Measurements from ENCODE around the gene HRG. TPM values are rescaled to one million over a fixed set of nuclear protein-coding genes. Genes with fewer than 3 reads are reported as not detected.

The HRG gene
- total RNA-seq, 1 experiment from 2014 or later: not detected

GRCh38 chr3:186640929-186641328 lies 24.9 kb upstream of the HRG start:
- BruUV-seq (replicated peaks): no TSS peak
- Histone ChIP-seq H3K27me3 (replicated peaks; ENCODE audit: insufficient read depth, low read depth, low read length, poor library complexity) (no peaks in the 10 kb centered on the region), H3K4me3 (ENCODE audit: low read depth, low read length, poor library complexity, severe bottlenecking) (no peak overlapping the region), H3K9me3 (ENCODE audit: low read depth, low read length, poor library complexity, severe bottlenecking) (no peaks in the 10 kb centered on the region), H3K36me3 (ENCODE audit: insufficient read depth, low read length, poor library complexity, severe bottlenecking) (no peaks in the 10 kb centered on the region), H3K27ac (ENCODE audit: low read depth, low read length, poor library complexity, severe bottlenecking) (no peak overlapping the region), H3K4me1 (ENCODE audit: insufficient read depth, low read length, poor library complexity, severe bottlenecking) (no peaks in the 10 kb centered on the region)
- intact Hi-C loops (cut with micrococcal nuclease; ENCODE audit: unreplicated experiment): no loop called here
- no peak for TF ChIP-seq CTCF (conservative IDR thresholded peaks at IDR 0.05; ENCODE audit: low read depth, low read length)
- DNase-seq (ENCODE audit: low spot score): no peak
- POLR2A ChIA-PET (ENCODE audit: low non-redundant PET): no interaction called here
- CTCF ChIA-PET: no interaction called here

GRCh38 chr3:186642014-186642413 lies 23.8 kb upstream of the HRG start:
- Histone ChIP-seq H3K4me3 (ENCODE audit: low read depth, low read length, poor library complexity, severe bottlenecking) (no peak overlapping the region), H3K27me3 (replicated peaks; ENCODE audit: insufficient read depth, low read depth, low read length, poor library complexity) (no peaks in the 10 kb centered on the region), H3K27ac (ENCODE audit: low read depth, low read length, poor library complexity, severe bottlenecking) (no peak overlapping the region), H3K36me3 (ENCODE audit: insufficient read depth, low read length, poor library complexity, severe bottlenecking) (no peaks in the 10 kb centered on the region), H3K9me3 (ENCODE audit: low read depth, low read length, poor library complexity, severe bottlenecking) (no peaks in the 10 kb centered on the region), H3K4me1 (ENCODE audit: insufficient read depth, low read length, poor library complexity, severe bottlenecking) (no peaks in the 10 kb centered on the region)
- ChIA-PET POLR2A (ENCODE audit: low non-redundant PET) (no interaction called here), CTCF (no interaction called here)
- TF ChIP-seq EZH2 (IDR thresholded peaks at IDR 0.05; ENCODE audit: borderline replicate concordance, low read depth, low read length, poor library complexity, severe bottlenecking): no peak
- no peak for TF ChIP-seq CTCF (conservative IDR thresholded peaks at IDR 0.05; ENCODE audit: low read depth, low read length)
- intact Hi-C loops (cut with micrococcal nuclease; ENCODE audit: unreplicated experiment): no loop called here
- BruUV-seq (replicated peaks): no TSS peak
- no peak for DNase-seq (ENCODE audit: low spot score)

GRCh38 chr3:186643493-186643892 lies 22.3 kb upstream of the HRG start:
- no peak for TF ChIP-seq EZH2 (IDR thresholded peaks at IDR 0.05; ENCODE audit: borderline replicate concordance, low read depth, low read length, poor library complexity, severe bottlenecking)
- TF ChIP-seq CTCF (conservative IDR thresholded peaks at IDR 0.05; ENCODE audit: low read depth, low read length): no peak
- no peaks in the 10 kb centered on the region for H3K4me1 ChIP-seq (ENCODE audit: insufficient read depth, low read length, poor library complexity, severe bottlenecking)
- H3K27ac ChIP-seq (ENCODE audit: low read depth, low read length, poor library complexity, severe bottlenecking): no peak overlapping the region
- DNase-seq (ENCODE audit: low spot score): no peak
- ChIA-PET CTCF (no interaction called here), POLR2A (ENCODE audit: low non-redundant PET) (interaction anchor here (0.5 kb wide), 1 partner anchor 855 kb away, joined by 15 read pairs; no protein-coding TSS in a partner anchor)
- intact Hi-C loops (cut with micrococcal nuclease; ENCODE audit: unreplicated experiment): no loop called here
- H3K36me3 ChIP-seq (ENCODE audit: insufficient read depth, low read length, poor library complexity, severe bottlenecking): no peaks in the 10 kb centered on the region
- no peak overlapping the region for H3K4me3 ChIP-seq (ENCODE audit: low read depth, low read length, poor library complexity, severe bottlenecking)
- no peaks in the 10 kb centered on the region for H3K9me3 ChIP-seq (ENCODE audit: low read depth, low read length, poor library complexity, severe bottlenecking)
- no peaks in the 10 kb centered on the region for H3K27me3 ChIP-seq (replicated peaks; ENCODE audit: insufficient read depth, low read depth, low read length, poor library complexity)
- BruUV-seq (replicated peaks): no TSS peak
